ENCODE results near the gene AMBRA1.
"Not testable (repeated sequence)": the region's sequence is repeated elsewhere in the genome, so short reads cannot be mapped to it uniquely, and the experiment has no call there.

AMBRA1 gene

DNA sequence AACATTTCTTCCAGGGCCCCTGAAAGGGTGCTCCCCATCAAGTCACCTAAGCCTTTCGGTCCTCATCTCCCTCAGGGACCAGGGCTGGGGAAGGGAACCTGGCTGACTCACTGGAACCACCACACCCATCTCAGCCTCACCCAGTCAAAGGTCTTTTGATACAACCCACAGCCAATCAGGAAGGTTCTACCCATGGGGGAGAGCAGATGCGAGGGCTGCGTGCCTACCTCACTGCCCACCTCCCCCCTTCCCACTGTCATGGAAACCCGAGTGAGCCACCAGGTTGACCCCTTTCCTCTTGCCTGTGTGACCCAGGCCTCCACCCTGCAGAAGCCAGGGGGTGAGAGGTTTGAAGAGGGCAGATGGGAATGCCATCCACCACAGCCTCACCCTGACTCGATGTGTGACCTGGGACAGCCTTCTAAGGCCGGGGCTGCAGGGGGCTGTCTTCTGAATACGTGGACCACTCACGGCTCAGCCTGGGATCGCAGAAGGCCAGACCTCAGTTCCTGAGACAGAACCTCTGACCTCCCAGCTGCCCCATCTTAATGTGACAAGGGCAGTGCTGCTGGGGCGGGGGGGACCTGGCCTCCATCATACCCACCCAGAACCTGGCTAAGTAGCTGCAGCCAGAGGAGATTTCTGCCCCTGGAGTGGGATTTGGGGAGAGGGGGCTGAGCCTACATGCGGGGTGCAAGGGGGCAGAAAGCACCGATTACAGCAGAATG, 209.7 kb downstream of the AMBRA1 start:
- no peak for DNase-seq (ENCODE audit: low read depth, low spot score)

DNA sequence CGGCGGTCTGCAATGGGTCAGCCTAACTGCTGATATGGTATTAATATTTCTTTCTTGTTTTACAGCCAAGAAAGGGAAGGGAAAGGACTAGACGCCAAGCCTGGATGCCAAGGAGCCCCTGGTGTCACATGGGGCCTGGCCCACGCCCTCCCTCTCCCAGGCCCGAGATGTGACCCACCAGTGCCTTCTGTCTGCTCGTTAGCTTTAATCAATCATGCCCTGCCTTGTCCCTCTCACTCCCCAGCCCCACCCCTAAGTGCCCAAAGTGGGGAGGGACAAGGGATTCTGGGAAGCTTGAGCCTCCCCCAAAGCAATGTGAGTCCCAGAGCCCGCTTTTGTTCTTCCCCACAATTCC, 210.4 kb downstream of the AMBRA1 start:
- no peak for DNase-seq (ENCODE audit: low read depth, low spot score)

DNA sequence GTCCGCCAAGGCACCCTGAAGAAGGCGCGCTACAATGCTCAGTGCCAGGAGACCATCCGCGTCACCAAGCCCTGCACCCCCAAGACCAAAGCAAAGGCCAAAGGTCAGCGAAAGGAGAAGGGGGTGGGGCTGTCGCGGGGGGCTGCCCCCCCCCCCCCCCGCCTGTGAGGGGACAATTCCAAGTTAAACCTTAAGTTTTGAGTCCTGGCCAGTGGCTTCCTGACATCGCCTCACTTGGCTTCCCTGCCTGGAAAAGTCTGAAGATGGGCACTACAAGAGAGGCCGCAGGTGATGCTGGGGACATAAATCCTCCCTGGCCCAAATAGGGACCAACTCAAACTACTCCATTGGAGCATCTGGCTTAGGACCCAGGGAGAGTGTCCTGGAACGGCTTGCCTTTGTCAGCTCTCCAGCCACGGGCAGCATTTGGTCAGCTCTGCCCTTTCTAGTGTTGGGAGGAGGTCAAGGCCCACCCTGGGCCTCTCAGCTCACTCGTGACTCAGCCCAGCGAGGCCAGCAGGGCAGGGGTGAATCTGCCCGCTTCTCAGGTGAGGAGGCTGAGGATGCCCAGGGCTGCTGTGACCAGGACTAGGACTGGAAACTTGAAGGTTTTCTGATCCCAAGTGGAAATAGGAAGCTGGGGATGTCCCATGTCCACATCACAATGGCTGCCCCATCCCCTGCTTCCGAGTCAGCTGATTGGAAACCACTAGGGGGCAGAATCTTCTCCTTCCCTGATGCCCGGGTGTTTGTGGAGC, 211.0 kb downstream of the AMBRA1 start:
- peak; percentile 69 for DNase-seq (ENCODE audit: low read depth, low spot score)

DNA sequence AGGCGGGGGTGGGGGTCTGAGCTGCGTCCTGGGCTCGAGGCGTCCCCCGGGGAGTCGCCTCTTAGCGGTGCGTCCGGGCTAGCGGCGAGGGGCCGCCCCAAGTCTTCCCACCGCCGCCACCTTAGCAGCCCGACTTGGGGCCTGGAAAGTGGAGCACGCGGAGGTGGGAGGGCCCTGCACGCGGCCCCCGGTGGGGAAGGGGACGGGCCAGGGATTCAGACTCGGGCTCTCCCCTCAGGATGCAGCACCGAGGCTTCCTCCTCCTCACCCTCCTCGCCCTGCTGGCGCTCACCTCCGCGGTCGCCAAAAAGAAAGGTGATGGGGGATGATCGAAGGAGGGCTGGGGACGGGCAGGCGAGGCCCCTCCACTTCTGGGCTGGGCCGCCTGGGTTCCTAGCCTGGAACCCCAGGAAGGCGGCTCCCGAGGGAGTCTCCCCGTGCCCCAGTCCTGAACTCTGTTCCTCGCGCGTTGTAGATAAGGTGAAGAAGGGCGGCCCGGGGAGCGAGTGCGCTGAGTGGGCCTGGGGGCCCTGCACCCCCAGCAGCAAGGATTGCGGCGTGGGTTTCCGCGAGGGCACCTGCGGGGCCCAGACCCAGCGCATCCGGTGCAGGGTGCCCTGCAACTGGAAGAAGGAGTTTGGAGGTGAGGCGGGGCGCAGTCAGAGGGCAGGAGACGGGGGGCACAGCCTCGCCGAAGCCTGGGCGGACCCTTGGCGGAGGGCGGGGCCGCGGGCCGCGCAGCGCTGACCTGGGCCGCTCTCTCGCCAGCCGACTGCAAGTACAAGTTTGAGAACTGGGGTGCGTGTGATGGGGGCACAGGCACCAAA, 211.8 kb downstream of the AMBRA1 start:
- peak; percentile 70 for DNase-seq (ENCODE audit: low read depth, low spot score)

DNA sequence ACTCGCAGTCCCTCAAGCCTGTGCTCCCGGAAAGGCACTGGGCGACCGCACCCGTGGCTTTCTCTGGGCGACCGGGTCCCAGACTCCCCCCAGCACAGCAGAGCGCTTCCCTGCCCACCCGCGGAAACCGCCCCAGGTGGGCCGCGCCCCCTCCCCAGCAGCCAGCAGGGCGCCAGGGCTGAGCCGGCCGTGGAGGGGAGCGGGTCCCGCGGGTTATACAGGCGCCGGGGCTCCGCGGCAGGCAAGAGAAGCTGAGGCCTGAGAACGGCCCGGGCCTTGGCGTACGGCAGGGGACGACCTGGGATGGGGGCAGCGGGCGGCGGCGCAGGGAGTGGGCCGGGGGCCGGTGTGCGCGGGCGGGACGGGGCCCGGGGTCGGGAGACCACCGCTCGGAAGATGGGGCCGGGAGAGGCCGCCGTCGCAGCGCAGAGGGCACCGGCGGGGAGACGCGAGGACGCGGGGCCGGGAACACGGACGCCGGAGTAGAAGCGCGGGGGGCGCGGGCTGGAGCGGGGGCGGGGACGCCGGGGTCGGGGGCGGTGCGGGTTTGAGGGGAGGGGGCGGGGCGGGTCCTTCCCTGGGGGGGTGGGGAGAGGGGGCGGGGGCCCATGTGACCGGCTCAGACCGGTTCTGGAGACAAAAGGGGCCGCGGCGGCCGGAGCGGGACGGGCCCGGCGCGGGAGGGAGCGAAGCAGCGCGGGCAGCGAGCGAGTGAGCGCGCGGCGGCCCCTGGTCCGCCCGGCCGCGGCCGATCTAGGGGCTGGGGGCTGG, 212.6 kb downstream of the AMBRA1 start, which contains the start of gene MDK:
TSS of gene MDK (plus strand) at position 622 of the 771 bp plus-strand sequence. CDS start 389 bp downstream, outside the sequence.
- DNase-seq (ENCODE audit: low read depth, low spot score): peak; percentile 79

DNA sequence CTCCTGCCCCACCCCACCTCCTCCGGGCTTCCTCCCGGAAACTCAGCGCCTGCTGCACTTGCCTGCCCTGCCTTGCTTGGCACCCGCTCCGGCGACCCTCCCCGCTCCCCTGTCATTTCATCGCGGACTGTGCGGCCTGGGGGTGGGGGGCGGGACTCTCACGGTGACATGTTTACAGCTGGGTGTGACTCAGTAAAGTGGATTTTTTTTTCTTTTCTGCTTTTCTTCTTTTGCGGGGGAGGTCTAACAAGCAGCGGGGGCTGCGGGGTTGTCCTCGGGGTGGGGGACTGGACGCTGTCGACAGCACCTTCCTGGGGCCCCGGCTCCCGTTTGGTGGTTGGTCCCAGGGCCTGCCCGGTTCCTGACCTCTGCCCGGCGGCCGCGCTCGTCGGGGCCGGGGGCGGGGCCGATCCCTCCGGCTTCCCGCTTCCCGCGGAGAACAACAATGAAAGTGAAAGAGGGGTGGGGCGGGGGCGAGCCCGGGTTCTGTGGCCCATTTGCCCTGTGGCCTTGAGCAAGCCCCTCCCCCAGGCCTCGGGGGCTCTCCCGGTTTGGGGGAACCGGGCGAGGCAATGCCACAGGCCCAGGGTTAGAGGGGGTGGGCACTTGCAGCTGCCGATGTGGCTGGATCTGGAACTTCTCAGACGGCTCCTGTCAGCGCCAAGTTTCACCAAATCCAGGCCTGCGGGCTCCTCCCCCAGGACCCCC, 213.3 kb downstream of the AMBRA1 start:
- DNase-seq (ENCODE audit: low read depth, low spot score): peak; percentile 71

DNA sequence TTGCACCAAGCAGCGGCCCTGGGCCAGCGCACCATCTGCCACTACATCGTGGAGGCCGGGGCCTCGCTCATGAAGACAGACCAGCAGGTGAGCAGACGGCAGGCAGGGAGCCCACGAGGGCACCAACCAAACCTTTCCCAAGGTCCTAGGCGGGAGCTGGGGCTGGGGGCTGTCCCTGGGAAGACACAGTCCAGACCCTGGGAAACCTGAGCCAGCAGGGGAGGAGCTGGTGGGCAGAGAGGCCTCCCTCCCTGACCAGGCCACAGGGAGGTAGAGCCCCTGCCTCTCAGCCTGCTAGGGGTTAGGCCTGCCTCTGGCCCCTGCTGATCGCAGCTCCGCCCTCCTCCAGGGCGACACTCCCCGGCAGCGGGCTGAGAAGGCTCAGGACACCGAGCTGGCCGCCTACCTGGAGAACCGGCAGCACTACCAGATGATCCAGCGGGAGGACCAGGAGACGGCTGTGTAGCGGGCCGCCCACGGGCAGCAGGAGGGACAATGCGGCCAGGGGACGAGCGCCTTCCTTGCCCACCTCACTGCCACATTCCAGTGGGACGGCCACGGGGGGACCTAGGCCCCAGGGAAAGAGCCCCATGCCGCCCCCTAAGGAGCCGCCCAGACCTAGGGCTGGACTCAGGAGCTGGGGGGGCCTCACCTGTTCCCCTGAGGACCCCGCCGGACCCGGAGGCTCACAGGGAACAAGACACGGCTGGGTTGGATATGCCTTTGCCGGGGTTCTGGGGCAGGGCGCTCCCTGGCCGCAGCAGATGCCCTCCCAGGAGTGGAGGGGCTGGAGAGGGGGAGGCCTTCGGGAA, 214.1 kb downstream of the AMBRA1 start:
- not testable (repeated sequence) for DNase-seq (ENCODE audit: low read depth, low spot score)

DNA sequence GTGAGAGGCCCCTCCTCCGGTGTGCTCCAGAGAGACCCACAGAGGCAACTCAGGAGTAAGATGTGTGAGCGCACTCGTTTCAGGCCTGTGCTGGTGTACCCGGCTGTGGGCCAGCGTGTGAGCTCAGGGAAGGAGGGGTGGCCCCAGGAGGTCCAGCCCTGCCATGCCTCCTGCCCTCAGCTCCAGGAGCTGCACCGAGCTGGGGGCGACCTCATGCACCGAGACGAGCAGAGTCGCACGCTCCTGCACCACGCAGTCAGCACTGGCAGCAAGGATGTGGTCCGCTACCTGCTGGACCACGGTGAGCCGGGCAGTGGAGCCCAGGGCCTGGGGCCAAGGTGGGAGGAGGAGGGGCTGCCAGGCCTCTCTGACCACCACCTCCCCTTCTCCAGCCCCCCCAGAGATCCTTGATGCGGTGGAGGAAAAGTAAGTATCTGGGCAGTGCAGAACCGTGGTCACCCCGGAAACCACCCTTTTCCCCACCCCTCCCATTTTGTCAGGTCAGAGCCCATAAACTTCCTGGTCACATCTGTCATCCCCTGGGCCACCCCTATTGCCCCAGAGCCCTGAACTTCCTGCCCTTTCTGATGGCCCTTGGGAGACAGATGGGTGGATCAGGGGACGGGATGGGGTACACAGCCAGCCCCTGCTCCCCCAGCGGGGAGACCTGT, 214.9 kb downstream of the AMBRA1 start:
- no peak for DNase-seq (ENCODE audit: low read depth, low spot score)

DNA sequence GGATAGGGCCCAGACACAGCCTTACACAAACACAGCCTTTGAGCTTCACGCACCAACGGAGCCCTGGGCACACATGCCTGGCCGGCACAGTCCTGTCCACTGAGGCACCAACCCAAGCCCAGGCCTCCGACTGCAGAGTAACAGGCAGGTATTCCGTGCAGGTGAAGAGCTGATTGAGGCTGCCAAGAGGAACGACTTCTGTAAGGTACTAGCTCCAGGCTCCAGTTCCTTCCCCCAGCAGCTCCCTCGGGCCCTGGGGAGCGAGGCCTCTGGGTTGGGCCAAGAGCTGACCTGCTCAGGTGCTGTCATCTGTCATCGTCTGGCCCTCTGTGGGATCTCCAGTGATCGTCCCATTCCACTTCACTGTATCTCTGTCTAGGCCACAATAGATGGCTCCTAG, 215.5 kb downstream of the AMBRA1 start:
- no peak for DNase-seq (ENCODE audit: low read depth, low spot score)

DNA sequence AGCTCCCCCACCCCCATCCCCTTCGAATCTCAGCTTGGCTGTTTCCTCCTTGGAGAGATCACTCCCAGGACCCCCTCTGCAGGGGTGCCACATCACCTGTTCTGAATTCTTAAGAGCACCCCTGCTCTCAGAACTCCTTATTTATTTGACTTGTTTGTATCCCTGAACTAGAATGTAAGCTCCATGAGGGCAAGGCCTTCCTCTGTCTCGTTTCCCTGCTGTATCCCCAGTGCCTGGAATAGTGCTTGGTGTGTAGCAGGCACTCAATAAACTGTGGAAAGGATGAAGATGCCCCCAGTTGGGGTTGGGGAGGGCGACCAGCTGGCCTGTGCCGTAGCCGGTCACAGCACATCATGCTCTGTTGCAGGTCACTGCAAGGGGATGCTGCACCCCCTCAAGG, 216.0 kb downstream of the AMBRA1 start:
- DNase-seq (ENCODE audit: low read depth, low spot score): no peak

DNA sequence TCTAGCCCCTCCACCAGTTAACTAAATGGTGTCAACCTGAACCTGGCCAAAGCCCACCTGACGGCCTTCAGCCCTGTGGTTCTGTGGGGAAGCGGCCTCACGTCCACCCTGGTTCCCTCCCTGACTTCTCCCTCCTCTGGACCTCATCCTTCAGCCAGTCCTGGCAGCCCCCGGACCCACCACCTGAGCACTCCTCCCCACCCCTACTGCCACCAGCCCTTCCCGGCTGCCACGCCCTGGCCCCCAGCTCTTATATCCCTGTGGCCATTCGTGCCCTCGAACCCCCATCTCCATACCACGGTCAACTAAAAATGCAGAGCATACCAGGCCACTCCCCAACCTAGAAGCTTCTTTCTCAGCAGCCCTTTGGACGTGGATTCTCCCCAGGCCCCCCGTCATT, 216.5 kb downstream of the AMBRA1 start:
- DNase-seq (ENCODE audit: low read depth, low spot score): no peak

DNA sequence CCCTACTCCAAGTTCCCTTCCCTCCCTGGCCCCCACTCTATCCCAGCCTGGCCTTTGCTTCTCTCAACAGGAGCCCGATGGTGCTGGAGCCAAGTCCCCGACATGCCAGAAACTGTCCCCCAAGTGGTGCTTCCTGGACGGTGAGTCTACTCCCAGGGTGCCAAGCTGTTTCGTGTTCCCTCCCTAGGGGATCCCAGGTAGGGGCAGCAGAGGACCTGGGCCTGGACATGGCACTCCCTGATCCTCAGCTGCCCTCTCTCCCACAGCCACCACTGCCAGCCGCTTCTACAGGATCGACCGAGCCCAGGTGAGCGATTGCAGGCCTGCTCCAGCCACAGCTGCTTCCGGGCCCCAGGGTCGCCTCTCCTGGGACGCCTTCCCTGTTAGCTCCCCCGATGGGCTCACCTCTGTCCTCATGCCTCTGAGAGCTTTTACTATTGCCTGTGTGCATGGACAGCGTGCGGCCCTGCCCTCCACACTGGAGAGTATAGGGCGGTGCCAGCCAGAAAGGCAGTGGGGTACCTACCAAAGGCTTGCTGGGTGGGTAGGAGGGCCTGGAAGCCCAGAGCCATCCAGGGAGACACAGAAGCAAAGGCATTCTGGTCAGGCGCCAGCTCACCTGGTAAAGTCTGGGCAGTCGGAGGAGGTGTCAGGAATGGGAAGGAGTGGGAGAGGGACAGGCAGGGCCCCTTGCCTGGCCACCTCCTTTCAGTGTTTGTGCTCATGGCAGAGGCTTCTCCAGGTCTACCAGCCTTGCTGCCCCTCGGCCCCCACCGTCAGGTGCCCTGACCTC, 217.4 kb downstream of the AMBRA1 start:
- no peak for DNase-seq (ENCODE audit: low read depth, low spot score)

DNA sequence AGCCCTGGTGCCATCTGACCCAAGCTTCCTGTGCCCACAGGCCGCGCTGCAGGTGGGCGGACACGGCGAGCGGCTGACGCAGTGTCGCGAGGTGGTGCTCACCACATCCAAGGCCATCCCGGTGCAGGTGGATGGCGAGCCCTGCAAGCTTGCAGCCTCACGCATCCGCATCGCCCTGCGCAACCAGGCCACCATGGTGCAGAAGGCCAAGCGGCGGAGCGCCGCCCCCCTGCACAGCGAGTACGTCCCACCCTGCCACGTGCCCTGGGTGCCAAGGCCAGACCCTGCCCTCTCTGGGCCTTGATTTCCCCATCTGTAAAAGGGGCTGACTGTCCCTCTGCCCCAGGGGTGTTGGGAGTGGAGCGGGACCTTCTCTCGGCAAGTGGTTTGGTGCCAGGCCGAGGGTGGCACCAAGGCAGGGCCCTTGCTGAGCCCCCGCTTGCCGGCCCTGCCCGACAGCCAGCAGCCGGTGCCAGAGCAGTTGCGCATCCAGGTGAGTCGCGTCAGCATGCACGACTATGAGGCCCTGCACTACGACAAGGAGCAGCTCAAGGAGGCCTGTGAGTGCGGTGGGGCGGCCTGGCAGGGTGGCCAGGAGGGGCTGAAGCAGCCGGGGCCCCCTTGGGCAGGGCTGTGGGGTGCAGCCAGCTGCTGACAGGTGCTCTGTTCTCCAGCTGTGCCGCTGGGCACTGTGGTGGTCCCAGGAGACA, 218.3 kb downstream of the AMBRA1 start:
- DNase-seq (ENCODE audit: low read depth, low spot score): no peak

DNA sequence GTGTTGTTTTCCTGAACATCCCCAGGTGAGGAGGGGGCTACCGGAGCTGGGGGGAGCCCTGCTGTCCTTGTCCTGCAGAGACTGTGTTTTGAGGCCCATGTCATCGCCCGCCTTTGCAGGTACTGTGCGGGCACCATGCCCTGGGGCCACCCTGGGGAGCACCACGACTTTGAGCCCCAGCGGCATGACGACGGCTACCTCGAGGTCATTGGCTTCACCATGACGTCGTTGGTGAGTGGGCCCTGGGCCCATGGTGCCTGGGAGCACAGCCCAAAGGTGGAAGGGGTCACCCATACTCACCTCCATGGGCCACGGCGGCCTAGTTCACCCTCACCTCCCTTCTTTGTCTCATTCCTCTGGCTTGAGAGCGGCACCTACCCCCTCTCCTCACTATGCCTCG, 219.0 kb downstream of the AMBRA1 start:
- DNase-seq (ENCODE audit: low read depth, low spot score): no peak

DNA sequence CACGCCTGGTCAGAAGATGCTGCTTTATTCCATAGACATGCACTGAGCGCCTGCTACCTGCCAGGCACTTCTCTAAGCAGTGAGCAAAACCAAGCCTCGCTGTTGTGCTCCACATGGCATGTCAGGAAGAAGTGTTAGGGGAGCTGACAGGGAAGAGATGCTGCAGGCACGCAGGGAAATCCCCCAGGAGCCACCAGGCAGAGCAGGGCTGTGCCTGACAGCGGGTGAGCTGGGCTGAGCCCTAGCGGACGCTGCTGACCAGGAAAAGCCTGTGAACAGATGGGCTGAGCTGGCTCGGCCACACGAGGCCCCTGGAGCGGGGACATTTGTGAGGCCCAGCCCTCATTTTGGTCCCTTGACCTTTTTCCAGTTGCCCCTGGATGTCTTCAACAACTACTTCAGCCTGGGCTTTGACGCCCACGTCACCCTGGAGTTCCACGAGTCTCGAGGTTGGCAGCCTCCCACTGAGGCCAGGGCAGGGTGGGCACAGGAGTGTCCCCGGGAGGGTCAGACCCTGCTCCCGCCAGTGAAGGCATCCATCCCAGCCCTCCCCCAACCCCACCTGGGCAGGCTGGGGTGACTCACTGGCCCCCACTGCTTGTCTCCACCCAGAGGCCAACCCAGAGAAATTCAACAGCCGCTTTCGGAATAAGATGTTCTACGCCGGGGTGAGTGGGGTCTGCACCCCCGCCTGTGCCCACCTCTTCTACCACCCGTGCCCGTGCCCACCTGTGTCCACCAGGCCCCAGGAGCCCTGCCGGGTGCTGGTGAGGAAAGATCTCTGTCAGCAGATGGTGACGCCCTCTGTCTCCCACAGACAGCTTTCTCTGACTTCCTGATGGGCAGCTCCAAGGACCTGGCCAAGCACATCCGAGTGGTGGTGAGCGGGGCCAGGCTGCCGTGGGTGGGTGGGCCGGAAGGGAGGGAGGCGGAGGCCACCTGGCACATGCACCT, 219.8 kb downstream of the AMBRA1 start:
- no peak for DNase-seq (ENCODE audit: low read depth, low spot score)

DNA sequence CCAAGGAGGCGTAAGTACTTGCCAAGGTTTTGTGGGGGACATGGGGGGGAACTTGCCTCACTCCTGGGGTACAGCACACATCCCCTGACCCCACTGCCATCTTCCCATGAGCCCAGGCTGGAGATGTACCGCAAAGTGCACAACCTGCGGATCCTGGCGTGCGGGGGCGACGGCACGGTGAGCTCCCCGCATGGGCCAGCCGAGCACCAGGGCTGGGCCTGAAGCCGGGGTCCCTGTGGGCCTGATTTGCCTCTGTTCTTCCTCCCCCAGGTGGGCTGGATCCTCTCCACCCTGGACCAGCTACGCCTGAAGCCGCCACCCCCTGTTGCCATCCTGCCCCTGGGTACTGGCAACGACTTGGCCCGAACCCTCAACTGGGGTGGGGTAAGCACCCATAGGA, 221.3 kb downstream of the AMBRA1 start:
- not testable (repeated sequence) for DNase-seq (ENCODE audit: low read depth, low spot score)

DNA sequence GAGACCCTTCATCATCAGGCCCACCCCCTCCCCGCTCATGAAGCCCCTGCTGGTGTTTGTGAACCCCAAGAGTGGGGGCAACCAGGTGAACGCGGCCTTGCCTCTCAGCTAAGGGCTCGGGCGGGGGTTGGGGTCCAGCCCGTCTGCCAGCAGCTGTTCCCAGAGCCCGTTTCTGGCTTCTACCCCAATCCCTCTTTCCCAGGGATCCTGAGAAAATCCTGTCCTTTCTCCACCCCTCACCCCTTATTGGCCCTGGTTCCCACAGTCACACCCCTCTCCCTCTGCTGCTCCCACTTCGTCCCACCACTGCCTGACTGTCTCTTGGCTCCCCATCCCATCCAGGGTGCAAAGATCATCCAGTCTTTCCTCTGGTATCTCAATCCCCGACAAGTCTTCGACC, 221.7 kb downstream of the AMBRA1 start:
- DNase-seq (ENCODE audit: low read depth, low spot score): no peak
